HG03460 (cell line): Measurements from ENCODE around the gene SALL1.

Experiments used
- ATAC-seq: cut with Tn5 transposase; IDR thresholded peaks from one replicate; pipeline ENCODE4 v1.9.1; 2021; ENCODE audit not compliant: unreplicated experiment

SALL1 gene

DNA sequence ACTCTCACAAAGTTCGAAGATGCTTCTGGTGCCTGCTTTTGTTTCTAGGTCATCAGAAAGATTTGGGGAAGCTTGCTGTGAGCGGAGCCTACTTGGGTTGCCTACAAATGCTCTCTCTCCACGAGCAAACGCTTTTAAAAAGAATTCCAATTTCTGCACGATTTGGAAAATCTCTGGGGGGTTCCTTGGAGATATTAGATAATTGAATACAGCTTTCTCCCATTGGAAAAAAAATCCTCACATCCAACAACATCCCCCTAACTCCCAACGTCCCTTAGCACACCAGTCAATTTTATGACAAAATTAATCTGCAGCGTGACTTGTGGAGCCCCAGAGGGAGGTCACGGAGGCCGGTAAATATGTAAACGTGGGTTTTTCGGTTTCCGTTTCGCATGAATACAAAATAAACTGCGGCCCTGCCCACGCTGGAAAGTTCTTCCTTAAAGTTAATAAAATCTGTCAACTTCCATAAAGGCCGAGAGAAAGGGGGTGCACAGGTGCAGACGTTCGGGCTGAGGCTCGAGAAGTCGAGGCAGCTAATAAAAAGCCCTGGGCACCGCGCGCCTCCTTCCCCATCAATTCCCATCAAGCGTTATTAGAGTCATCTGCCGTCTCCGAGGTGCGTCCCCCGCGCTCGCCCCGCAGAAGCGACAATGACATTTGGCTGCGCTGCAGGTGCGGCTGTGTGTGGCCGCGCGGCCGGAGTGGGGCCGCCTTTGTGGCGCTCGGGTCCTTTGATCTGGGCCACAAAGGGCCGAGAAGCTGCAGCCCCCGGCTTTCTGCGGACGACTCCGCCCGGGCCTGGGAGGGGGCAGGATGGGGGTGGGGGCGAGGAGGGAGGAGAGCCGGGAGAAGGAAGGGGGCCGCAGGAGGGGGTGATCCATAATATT, 37.6 kb downstream of the SALL1 start:
- peak; percentile 52 for ATAC-seq

DNA sequence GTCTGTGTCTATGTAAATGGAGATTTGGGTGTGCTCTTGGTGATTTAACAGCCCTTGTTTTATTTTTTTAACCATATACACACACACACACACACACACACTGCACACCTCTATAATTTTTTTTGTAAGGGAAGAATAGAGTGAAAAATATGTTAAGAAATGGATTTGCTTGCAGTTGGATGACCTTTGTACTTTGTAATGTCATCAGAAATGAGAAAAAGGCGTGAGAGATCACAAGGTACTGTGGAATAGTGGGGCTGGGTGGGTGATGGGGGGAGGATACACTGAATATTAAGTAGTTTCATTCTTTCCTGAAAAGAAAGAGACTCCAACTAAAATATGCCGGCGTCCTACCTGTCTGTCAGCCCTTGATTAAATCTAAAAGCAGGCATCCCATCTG, 38.7 kb downstream of the SALL1 start:
- ATAC-seq, result no peak

DNA sequence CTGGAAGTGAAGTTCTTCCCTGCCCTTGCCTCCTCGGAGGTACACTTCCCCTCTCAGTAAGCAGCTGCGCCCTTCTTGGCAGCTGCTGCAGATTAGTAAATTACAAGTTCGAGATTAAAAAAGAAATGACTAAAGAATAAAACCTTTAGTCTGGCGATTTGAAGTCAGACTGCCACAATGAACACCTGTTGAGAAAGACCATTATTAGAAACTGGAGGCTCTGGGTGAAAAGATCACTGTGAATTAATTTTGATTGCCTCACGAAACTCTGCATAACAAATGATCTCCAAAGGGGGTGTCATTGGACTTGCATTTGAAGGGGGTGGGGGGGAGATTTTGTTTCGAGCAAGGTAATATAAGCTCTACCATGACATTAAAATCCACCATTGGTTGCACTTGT, 39.3 kb downstream of the SALL1 start:
- ATAC-seq, result no peak

DNA sequence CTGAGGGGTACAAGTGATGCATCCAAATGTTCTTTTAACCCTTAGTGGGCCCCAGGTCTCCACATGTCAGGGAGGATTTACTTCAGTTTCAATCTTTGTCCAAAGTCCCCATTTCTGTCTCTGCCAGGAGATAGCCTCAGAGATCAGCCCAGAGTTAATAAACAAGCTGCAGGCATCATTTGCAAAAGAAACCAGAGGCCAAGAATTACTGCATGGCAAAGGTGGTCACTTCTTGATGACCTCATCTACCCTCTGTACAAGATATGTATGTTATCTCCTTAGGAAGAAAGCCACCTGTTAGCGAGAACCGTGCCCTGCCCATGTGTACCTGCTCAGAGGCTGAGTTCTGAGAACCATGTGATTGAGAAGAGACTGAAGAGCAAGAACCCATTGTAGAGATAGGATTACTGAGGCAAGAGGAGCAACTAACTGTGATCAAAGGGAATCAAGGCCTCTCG, 40.3 kb downstream of the SALL1 start:
- ATAC-seq, result no peak

DNA sequence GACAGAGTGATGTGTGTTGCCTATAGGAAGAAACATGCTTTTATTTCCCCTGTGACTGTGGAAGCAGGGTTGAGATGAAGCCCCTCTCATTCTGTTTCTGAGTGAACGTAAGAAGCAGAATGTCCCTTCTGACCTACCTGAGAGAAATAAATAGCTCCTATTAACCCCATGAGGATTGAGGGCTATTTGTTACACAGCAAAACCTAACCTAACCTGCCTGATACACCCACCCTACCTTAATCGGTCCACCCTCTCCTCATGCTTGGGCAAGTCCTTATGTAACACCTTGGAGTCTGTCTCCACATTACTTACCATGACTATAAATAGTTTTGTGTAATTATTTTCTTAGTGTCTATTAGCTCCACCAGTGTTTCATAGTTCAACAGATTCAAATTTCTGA, 41.9 kb downstream of the SALL1 start:
- ATAC-seq, result no peak

DNA sequence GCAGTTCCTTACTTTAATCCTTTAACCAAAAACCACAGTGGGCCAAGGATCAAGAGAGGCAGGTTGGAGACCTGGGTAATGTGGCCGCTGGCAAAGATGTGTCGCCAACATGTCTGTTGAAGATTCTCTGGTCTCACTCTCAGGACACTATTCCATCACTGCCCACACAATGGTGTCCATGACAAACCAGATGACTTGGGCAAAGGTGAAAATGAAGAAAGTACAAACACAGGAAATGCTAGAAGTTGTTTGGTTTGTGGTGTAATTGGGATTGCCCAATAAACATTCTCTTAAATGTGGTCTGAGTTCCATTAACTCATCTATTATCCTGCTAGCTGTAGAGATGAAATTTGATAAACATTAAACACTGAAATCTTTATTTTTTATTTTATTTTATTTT, 43.3 kb downstream of the SALL1 start:
- ATAC-seq, result no peak

DNA sequence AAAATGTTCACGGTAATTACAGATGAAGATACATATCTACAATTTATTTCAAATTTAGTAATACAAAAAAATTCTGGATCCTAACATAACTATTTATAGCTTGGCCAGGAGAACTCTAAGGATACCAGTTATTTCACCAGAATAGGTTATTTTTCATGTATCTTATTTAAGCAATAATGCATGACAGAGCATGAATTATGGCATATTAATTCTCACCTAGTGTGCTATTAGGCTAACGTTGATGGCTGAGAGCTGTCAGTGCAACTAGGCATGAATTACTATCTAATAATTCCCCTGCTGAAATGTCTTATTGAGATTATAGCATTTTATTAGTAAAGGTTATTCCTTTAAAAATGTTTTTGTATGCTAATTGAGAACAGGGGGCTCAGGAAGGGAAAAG, 44.5 kb downstream of the SALL1 start:
- no peak for ATAC-seq

DNA sequence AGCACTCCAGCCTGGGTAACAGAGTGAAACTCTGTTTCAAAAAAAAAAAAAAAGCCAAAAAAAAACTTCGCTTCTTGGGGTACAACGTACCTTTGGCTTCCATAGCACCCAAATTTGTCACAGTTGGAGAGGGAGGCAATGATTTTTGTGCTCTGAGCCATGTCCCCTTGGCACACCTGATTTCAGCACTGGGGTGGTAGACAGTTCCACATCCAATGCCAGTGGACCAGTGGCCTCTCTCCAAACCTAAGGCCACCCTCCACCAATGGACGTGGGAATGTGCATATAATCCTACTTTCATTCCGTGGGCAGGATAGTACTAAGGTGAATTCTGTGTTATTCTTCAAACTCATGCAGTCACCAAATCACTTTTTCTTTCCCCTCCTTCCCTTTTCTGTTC, 47.5 kb downstream of the SALL1 start:
- no peak for ATAC-seq

DNA sequence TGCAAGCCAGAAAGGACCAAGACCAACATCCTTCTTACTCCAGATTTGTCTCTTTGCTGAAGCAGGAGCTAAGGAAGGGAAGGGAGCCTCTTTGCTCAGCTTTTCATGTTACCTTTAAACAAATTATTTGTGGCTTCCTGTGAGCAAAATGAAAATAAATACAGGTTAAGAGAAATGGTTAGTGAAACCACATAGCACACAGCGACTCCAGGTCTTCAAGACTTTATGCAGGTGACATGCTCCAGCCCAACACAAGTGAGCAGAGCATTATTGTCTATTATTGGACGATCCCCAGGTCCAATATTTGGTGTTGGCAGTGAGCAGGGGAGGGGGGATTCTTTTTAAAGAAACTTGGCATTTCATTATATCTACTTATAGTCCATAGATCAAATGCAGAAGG, 53.3 kb downstream of the SALL1 start:
- ATAC-seq, result no peak

DNA sequence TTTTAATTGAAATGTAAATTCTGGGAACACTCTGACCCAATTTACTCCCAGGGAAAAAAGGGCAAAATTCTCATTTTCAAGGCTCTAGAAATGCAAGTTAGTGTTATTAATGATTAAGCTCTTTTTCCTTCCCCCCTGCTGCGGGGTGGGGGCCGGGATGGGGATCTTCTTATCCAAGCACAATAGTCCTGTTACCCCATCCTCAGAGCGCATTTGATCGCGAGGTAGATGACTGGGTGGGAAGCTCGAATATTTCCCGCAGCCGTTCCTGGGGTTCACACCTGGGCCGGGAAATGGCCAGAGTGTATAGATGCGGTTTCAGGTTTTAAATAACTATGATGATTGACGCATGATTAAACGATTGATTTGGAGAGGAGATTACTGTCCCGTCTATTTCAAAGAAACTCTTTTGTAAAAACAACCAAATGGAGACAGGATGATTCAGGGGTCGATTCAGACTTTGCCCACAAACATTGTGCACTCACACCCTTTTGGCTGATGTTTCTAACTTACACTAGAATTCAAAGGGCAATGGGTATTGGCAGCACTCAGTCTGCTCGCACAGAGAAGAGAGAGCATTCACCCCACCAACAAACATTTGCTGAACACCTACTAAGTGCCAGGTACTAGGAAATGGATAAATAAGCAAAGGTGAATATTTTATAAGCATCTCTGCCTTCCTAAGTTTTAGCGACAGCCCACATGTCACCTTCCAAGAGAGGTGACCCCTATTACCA, 55.0 kb downstream of the SALL1 start:
- ATAC-seq, result no peak

DNA sequence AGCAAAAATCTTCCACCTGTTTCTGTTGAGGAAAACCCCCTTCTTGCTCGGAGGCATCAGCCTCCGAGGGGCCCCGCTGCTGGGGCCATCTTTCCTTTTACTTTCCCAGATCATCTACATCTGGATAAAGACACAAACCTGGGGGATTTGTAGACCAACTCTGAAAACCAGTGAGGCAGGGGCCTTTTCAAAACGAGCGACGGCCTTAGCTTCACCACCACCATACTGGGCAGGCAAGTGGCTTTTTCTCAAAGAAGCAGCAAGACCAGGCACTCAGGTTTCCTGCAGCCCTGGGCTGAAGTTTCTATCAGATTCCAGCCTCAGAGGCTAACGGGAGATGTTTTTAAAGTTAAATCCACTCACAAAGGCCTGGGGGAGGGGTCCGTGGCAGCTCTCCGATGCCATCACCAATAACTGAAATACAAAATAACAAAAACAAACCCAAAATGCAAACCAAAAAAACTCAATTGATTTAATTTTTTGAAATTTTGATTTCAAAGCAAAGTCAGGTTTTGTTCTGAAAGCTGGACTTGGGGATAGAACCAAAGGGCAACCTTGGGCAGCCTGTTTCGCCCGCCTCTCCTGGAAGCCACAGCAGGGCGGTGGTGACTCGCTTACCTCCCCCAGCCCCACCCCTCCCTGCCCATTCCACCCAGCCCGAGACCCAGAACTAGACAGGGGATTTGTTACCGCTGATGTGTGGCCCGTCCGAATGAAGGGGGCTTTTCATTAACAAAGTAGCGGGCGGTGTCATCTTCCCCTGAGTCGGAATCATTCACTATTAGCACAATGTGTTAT, 55.8 kb downstream of the SALL1 start:
- ATAC-seq, result no peak

DNA sequence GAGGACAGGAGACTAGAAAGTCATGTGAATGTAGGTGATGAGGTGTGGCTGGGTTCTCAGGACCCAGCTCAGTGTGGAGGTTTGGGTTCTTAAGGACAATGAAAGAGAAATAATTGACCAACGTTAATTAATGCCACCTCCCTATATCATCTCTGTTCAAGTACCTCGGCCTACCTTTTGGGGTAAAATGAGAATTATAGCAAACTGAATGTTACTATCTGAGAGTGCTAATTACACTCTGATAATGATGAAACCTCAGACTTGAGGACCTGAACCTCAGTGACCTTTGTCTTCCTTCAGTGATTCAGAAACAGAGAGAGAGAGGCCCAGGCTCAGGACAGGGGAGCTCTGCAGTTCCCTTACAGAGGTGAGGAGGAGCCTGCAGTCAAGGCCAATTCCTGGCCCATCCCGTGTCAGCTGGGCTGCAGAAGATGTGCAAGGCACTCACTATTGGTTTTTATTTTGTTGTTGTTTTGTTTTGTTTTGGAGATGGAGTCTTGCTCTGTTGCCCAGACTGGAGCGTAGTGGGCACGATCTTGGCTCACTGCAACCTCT, 57.3 kb downstream of the SALL1 start:
- ATAC-seq, result no peak
